Colonic mucosa (tissue), 4 donors: ENCODE results near the gene ZNF385B. TPM values are rescaled to one million over a fixed set of nuclear protein-coding genes. Genes with fewer than 3 reads are reported as not detected.

Source experiments
- DNase-seq: peaks from one replicate; pipeline ENCODE4 v3.0.0-alpha.2; 2020
- H3K27ac ChIP-seq: fragments of 200-600 bp; one replicate; pipeline ENCODE4 v1.8.0; 2021
- H3K27me3 ChIP-seq: fragments of 200-600 bp; one replicate; pipeline ENCODE4 v1.8.0; 2021
- H3K36me3 ChIP-seq: fragments of 200-600 bp; one replicate; pipeline ENCODE4 v1.8.0; 2021
- H3K4me1 ChIP-seq: fragments of 200-600 bp; one replicate; pipeline ENCODE4 v1.8.0; 2021; ENCODE audit warnings: mild to moderate bottlenecking
- H3K4me3 ChIP-seq: fragments of 200-600 bp; one replicate; pipeline ENCODE4 v1.8.0; 2021
- H3K9ac ChIP-seq, 2 donors: one replicate each; pipeline ENCODE4 v1.7.0; 2013; ENCODE audit warnings: control low read depth in 2 of 2, low read depth in 2 of 2, low read length in 2 of 2
- H3K9me3 ChIP-seq: fragments of 200-600 bp; one replicate; pipeline ENCODE4 v1.8.0; 2021
- intact Hi-C: fragments of 100-400 bp; cut with DNase I; formaldehyde crosslinking; loops from one replicate; pipeline ENCODE4 v1.14.1; 2022
- total RNA-seq, 2 donors: library from RNA; stranded (reverse); fragmentation: NEBNext Ultra II Directional in 1 of 2; extraction: Animal tissue kit (Norgen Biotek cat#: 25700) in 1 of 2; gene quantifications; one replicate each; pipeline ENCODE4 v1.2.1, GENCODE V29; 2021
- TF ChIP-seq, protein P1 (sequence below): fragments of 200-600 bp; IDR thresholded peaks from one replicate; pipeline ENCODE4 v1.8.0; 2022; ENCODE audit warnings: antibody characterized with exemption, mild to moderate bottlenecking
- donor health status: healthy.
- donor health status: DM: no; HTN: no; CAD: no.
- donor health status: DM: no; HTN: no; CAD: no.

The ZNF385B gene
- total RNA-seq, 2 donors from 2014 or later, result 0.10 to 0.69 TPM

DNA sequence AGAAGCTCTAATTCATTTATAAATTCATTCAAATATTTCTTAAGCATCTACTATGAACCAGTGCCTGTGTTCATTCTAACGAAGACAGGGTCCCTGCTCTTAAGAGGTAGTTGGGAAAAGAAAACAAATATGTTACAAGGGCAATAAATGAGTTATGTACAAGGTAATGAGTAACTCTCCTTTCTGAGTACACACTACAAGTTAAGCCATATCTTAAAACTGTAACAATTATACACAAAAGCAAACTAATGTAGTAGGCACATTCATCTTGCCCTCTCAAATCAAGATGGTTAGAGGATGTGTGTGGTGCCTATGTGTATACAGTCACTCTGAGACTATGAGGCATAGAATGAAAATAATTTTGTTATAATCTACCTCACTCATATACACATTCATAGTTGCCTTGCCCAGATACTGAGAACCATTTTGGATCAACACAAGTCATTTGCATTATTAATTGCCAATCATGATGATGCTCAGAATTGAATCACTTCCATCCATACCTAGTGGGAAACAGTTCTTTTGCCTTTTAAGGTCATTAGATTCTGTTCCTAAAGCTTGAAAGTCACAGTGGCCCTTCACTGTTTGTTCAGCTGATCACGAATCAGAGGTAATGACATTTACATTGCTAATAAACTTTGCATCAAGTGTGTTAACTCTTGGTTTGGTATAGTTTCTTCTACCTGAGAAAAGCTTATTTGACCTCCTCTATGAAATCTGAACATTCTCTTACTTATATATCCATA is 283.1 kb downstream of the ZNF385B start:
- Histone ChIP-seq H3K27me3 (no peaks in the 10 kb centered on the region), H3K9me3 (no peaks in the 10 kb centered on the region), H3K4me1 (no peaks in the 10 kb centered on the region), H3K27ac (no peak overlapping the region), H3K4me3 (no peak overlapping the region), H3K36me3 (no peaks in the 10 kb centered on the region), H3K9ac (no peak overlapping the region)
- TF ChIP-seq, protein P1, sequence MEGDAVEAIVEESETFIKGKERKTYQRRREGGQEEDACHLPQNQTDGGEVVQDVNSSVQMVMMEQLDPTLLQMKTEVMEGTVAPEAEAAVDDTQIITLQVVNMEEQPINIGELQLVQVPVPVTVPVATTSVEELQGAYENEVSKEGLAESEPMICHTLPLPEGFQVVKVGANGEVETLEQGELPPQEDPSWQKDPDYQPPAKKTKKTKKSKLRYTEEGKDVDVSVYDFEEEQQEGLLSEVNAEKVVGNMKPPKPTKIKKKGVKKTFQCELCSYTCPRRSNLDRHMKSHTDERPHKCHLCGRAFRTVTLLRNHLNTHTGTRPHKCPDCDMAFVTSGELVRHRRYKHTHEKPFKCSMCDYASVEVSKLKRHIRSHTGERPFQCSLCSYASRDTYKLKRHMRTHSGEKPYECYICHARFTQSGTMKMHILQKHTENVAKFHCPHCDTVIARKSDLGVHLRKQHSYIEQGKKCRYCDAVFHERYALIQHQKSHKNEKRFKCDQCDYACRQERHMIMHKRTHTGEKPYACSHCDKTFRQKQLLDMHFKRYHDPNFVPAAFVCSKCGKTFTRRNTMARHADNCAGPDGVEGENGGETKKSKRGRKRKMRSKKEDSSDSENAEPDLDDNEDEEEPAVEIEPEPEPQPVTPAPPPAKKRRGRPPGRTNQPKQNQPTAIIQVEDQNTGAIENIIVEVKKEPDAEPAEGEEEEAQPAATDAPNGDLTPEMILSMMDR, result no peak
- no peak for DNase-seq
- intact Hi-C loops, result no loop called here

DNA sequence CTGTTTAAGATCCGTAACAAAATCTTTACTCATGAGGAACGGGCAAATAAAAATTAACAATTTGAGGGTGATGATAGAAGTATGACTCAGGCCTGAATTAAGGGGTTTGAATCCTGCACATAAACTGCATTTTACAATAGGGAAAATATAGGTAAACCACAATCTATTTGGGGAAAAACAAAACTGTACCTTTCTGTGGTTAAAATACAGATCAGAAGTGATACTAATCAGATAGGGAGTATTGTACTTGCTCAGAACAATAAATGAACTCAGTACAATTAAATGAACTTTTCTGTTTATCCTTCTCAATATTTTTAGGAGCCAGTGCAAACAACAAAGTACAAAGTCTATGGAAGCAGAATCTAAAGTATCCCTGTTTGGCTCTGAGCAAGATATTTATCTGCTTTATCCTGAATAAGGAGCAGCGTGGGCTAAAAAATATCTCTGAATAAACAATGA is 287.3 kb downstream of the ZNF385B start:
- TF ChIP-seq, protein P1, result no peak
- Histone ChIP-seq H3K27me3 (no peaks in the 10 kb centered on the region), H3K36me3 (no peaks in the 10 kb centered on the region), H3K27ac (no peak overlapping the region), H3K9me3 (no peaks in the 10 kb centered on the region), H3K9ac (no peak overlapping the region), H3K4me3 (no peak overlapping the region), H3K4me1 (no peaks in the 10 kb centered on the region)
- DNase-seq, result no peak
- intact Hi-C loops, result no loop called here

DNA sequence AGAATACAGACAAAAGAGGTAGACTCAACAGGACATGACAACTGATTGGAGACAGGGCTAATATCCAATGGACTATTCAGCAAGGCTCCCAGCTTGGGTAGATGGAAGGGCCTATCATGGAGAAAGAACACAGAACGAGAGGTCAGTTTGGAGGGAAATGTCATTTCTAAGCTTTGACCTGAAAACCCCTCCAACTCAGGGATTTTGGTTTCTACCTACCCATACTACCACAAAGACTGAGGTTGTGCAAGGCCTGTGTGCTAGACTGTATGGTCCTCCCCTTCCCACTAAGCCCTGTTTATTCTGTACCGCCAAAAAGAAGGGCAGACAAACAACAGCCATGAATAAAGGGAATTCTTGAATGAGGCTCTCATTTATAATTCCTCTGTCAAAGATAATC is 288.9 kb downstream of the ZNF385B start:
- no peak for DNase-seq
- Histone ChIP-seq H3K9me3 (no peaks in the 10 kb centered on the region), H3K4me1 (no peaks in the 10 kb centered on the region), H3K4me3 (no peak overlapping the region), H3K27me3 (no peaks in the 10 kb centered on the region), H3K36me3 (no peaks in the 10 kb centered on the region), H3K27ac (no peak overlapping the region), H3K9ac (no peak overlapping the region)
- TF ChIP-seq, protein P1, result no peak
- intact Hi-C loops, result no loop called here

DNA sequence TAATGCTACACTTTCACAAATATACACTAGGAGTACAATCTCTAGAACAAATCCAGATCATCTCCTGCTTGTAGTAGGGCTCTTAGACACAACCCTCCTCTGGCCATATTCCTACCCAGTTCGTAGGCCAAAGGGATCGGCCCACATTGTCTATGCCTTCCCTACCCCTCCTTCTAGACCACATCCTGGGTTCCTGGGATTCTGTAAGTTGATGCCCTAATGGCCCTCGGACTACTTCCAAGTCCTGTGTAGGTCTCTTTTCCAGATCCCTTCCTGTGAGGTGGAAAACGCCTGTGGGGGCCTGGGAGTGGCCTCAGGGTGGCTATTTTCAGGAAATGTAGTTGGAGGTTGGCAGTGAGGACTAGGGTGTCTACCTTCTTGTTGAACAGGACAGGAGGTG is 289.7 kb downstream of the ZNF385B start:
- Histone ChIP-seq H3K27ac (no peak overlapping the region), H3K27me3 (no peaks in the 10 kb centered on the region), H3K36me3 (no peaks in the 10 kb centered on the region), H3K9me3 (no peaks in the 10 kb centered on the region), H3K4me3 (no peak overlapping the region), H3K4me1 (no peaks in the 10 kb centered on the region), H3K9ac (no peak overlapping the region)
- no peak for DNase-seq
- TF ChIP-seq, protein P1, result no peak
- intact Hi-C loops, result no loop called here

DNA sequence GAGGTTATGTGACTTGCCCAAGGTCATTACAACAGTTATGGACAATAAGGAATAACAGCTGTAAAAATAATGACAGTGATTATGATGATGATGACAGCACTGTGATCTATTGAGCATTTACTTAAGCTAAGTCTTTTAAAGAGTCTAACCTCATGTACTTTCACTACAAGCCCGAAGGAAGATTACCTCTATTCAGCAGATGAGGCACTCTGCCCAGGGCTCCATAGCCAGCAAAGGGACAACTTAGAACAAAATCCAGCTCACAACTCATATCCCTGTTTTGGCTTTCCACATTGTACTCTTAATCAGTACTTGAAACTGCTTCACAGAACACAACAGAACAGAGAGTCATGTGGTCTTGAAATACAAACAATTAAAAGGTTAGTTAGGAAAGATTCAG is 290.2 kb downstream of the ZNF385B start:
- H3K9ac ChIP-seq, result no peak overlapping the region
- intact Hi-C loops, result no loop called here
- H3K4me3 ChIP-seq, result no peak overlapping the region
- DNase-seq, result no peak
- H3K27ac ChIP-seq, result no peak overlapping the region
- no peaks in the 10 kb centered on the region for H3K9me3 ChIP-seq
- H3K4me1 ChIP-seq, result no peaks in the 10 kb centered on the region
- no peaks in the 10 kb centered on the region for H3K36me3 ChIP-seq
- TF ChIP-seq, protein P1, result no peak
- no peaks in the 10 kb centered on the region for H3K27me3 ChIP-seq
